Gastrocnemius medialis (tissue), 4 donors: Measurements from ENCODE around the gene GNAZ. TPM values are rescaled to one million over a fixed set of nuclear protein-coding genes. Genes with fewer than 3 reads are reported as not detected.

ENCODE experiments used
- ATAC-seq, 2 donors: fragments of 150-250 bp; one replicate each; pipeline ENCODE4 v1.9.1; 2016
- DNase-seq, 2 donors: peaks; one replicate each; pipeline ENCODE4 v3.0.0-alpha.2; 2019
- H3K27ac ChIP-seq, 4 donors: fragments of 200-600 bp; sonication (generic); 1 replicate in 1 of 4; 2 replicates in 3 of 4; pipeline ENCODE4 v1.5.1; 2016 to 2018; ENCODE audit warnings: mild to moderate bottlenecking in 2 of 4, moderate library complexity in 1 of 4
- H3K27me3 ChIP-seq, 3 donors: fragments of 200-600 bp; sonication (generic) in 2 of 3; 1 replicate in 1 of 3; 2 replicates in 2 of 3; pipeline versions ENCODE4 v1.5.1 to v1.6.0; 2016 to 2019; ENCODE audit warnings: mild to moderate bottlenecking in 1 of 3, moderate library complexity in 1 of 3
- H3K36me3 ChIP-seq, 2 donors: fragments of 200-600 bp; sonication (generic) in 1 of 2; one replicate each; pipeline ENCODE4 v1.5.1; 2017 to 2018
- H3K4me1 ChIP-seq, 2 donors: fragments of 200-600 bp; sonication (generic) in 1 of 2; one replicate each; pipeline ENCODE4 v1.5.1; 2016 to 2017; ENCODE audit warnings: mild to moderate bottlenecking in 2 of 2
- H3K4me3 ChIP-seq, 4 donors: fragments of 200-600 bp; sonication (generic) in 3 of 4; 1 replicate in 1 of 4; 2 replicates in 3 of 4; pipeline ENCODE4 v1.5.1; 2016 to 2019; ENCODE audit warnings: mild to moderate bottlenecking in 2 of 4
- H3K9me3 ChIP-seq, 3 donors: fragments of 200-600 bp; sonication (generic) in 2 of 3; 1 replicate in 1 of 3; 2 replicates in 2 of 3; pipeline ENCODE4 v1.5.1; 2016 to 2019
- CTCF ChIP-seq, 5 experiments: fragments of 450-650 bp in 3 of 5; fragments of 200-600 bp in 2 of 5; sonication (generic) in 2 of 5; IDR thresholded peaks in 4 of 5; conservative IDR thresholded peaks in 1 of 5; 1 replicate in 4 of 5; 2 replicates in 1 of 5; pipeline ENCODE4 v1.5.1; 2016 to 2019; ENCODE audit warnings: antibody characterized with exemption in 5 of 5, mild to moderate bottlenecking in 3 of 5, moderate library complexity in 3 of 5
- POLR2A ChIP-seq, 2 donors: fragments of 450-650 bp; IDR thresholded peaks; one replicate each; pipeline ENCODE4 v1.6.1; 2017; ENCODE audit warnings: antibody characterized with exemption in 2 of 2, mild to moderate bottlenecking in 2 of 2, moderate library complexity in 2 of 2
- in situ Hi-C, 4 donors: fragments of 200-750 bp; cut with MboI; loops; one replicate each; pipeline versions ENCODE4 v1.15.0 to v1.8.0; 2017; ENCODE audit warnings: low sequenced_read_pairs in 4 of 4
- intact Hi-C: fragments of 100-400 bp; cut with DNase I; formaldehyde crosslinking; loops from one replicate; pipeline ENCODE4 v1.15.1; 2023; ENCODE audit warnings: low total_unique reads
- total RNA-seq, 4 donors: library from RNA; depleted of rRNA; stranded (reverse); fragments of >200 nt; gene quantifications; one replicate each; pipeline versions ENCODE4 v1.1.0 to v1.2.3, GENCODE V29; 2016

The GNAZ gene
- total RNA-seq, 4 donors from 2014 or later, result 0.92 to 3.1 (median 2.6) TPM

GRCh38 chr22:23058481-23059283, 11.6 kb upstream of the GNAZ start:
- intact Hi-C loops, result no loop called here
- no peak for DNase-seq
- ATAC-seq, result no peak

GRCh38 chr22:23059284-23059948, 10.9 kb upstream of the GNAZ start:
- in situ Hi-C loops, result no loop called here
- DNase-seq, result no peak

More at GRCh38 chr22:23058481-23059283, 11.6 kb upstream of the GNAZ start:
- peaks cover 0 to 3% (median 0%) of the 10 kb centered on the region in 3 donors for H3K9me3 ChIP-seq
- no peak for TF ChIP-seq CTCF (IDR thresholded peaks at IDR 0.05 in 4 of 5, conservative IDR thresholded peaks at IDR 0.05 in 1 of 5)
- no peak for TF ChIP-seq POLR2A (IDR thresholded peaks at IDR 0.05)
- no peaks in the 10 kb centered on the region for H3K27me3 ChIP-seq
- no peaks in the 10 kb centered on the region for H3K4me1 ChIP-seq
- in situ Hi-C loops, result no loop called here
- no peak overlapping the region for H3K4me3 ChIP-seq
- no peaks in the 10 kb centered on the region for H3K36me3 ChIP-seq
- no peak overlapping the region for H3K27ac ChIP-seq

GRCh38 chr22:23060612-23061400, 9.5 kb upstream of the GNAZ start:
- H3K4me1 ChIP-seq, result no peaks in the 10 kb centered on the region
- H3K27me3 ChIP-seq, result no peaks in the 10 kb centered on the region
- ATAC-seq, result no peak
- in situ Hi-C loops, result no loop called here
- DNase-seq, result no peak
- no peak overlapping the region for H3K4me3 ChIP-seq
- H3K27ac ChIP-seq, result no peak overlapping the region
- TF ChIP-seq POLR2A (IDR thresholded peaks at IDR 0.05) (no peak), CTCF (IDR thresholded peaks at IDR 0.05 in 4 of 5, conservative IDR thresholded peaks at IDR 0.05 in 1 of 5) (no peak)
- H3K9me3 ChIP-seq, result peaks cover 0 to under 1% (median 0%) of the 10 kb centered on the region in 3 donors
- no peaks in the 10 kb centered on the region for H3K36me3 ChIP-seq
- intact Hi-C loops, result no loop called here

More at GRCh38 chr22:23059284-23059948, 10.9 kb upstream of the GNAZ start:
- intact Hi-C loops, result no loop called here
- H3K4me3 ChIP-seq, result no peak overlapping the region
- H3K36me3 ChIP-seq, result no peaks in the 10 kb centered on the region
- H3K27ac ChIP-seq, result no peak overlapping the region
- TF ChIP-seq POLR2A (IDR thresholded peaks at IDR 0.05), result no peak
- TF ChIP-seq CTCF (IDR thresholded peaks at IDR 0.05 in 4 of 5, conservative IDR thresholded peaks at IDR 0.05 in 1 of 5), result no peak
- no peak for ATAC-seq
- H3K9me3 ChIP-seq, result peaks cover 0 to 3% (median 0%) of the 10 kb centered on the region in 3 donors
- no peaks in the 10 kb centered on the region for H3K4me1 ChIP-seq
- H3K27me3 ChIP-seq, result no peaks in the 10 kb centered on the region

GRCh38 chr22:23061471-23062280, 8.6 kb upstream of the GNAZ start:
- in situ Hi-C loops, result no loop called here
- ATAC-seq, result no peak
- Histone ChIP-seq H3K27ac (no peak overlapping the region), H3K4me3 (no peak overlapping the region), H3K4me1 (no peaks in the 10 kb centered on the region), H3K36me3 (no peaks in the 10 kb centered on the region), H3K27me3 (no peaks in the 10 kb centered on the region), H3K9me3 (no peaks in the 10 kb centered on the region)
- no peak for DNase-seq
- no peak for TF ChIP-seq POLR2A (IDR thresholded peaks at IDR 0.05)
- no peak for TF ChIP-seq CTCF (IDR thresholded peaks at IDR 0.05 in 4 of 5, conservative IDR thresholded peaks at IDR 0.05 in 1 of 5)
- intact Hi-C loops, result no loop called here
